GM12878 (cell line): ENCODE measurements around the gene ABCC4. TPM values are rescaled to one million over a fixed set of nuclear protein-coding genes. Genes with fewer than 3 reads are reported as not detected.
"Not testable (repeated sequence)": the region's sequence is repeated elsewhere in the genome, so short reads cannot be mapped to it uniquely, and the experiment has no call there.

Source experiments
- ATAC-seq: fragments of 200-7000 bp; cut with Tn5 transposase; 3 replicates; pipeline ENCODE4 v1.9.1; 2020; ENCODE audit warnings: mild to moderate bottlenecking, moderate library complexity
- BruUV-seq: library from RNA; stranded (reverse); fragments of 400-500 nt; replicated peaks from 2 replicates; lab custom pipeline; 2021; lab: Mats Ljungman, UMichigan
- CTCF ChIA-PET: fragments of 300-600 bp; sonication (Branson Sonifier 250); formaldehyde crosslinking; extraction: SDS; loops from one replicate; lab custom pipeline; 2021; ENCODE audit warnings: inconsistent platforms; lab: Yijun Ruan, JAX
- POLR2A ChIA-PET: fragments of 350-600 bp; formaldehyde crosslinking; extraction: SDS; loops from one replicate; lab custom pipeline; 2021; ENCODE audit warnings: inconsistent platforms; lab: Charles Lee
- RAD21 ChIA-PET: fragments of 300-600 bp; sonication (Branson Sonifier 250); formaldehyde crosslinking; loops from one replicate; lab custom pipeline; 2023; ENCODE audit warnings: antibody characterized with exemption; ENCODE audit not compliant: unreplicated experiment; lab: Charles Lee
- SMC1A ChIA-PET: fragments of 300-600 bp; sonication (Branson Sonifier 250); formaldehyde crosslinking; loops from one replicate; lab custom pipeline; 2023; ENCODE audit not compliant: unreplicated experiment, uncharacterized antibody; lab: Charles Lee
- DNase-seq: peaks from one replicate; pipeline ENCODE4 v3.0.0-alpha.2; 2011; ENCODE audit warnings: low read depth, low spot score
- FAIRE-seq: peaks from 3 replicates; lab custom pipeline; 2011; peaks lifted over from hg19 to GRCh38; lab: Jason Lieb, UNC
- H2AFZ ChIP-seq: 2 replicates; pipeline ENCODE4 v1.6.0; 2011; ENCODE audit warnings: low read depth, low read length, control low read depth; ENCODE audit not compliant: control insufficient read depth
- H3K27ac ChIP-seq: 2 replicates; pipeline ENCODE4 v1.5.1; 2011; ENCODE audit warnings: control low read depth; ENCODE audit not compliant: control insufficient read depth, insufficient read depth
- H3K27me3 ChIP-seq, 2 experiments: replicated peaks in 1 of 2; 2 replicates each; pipeline versions ENCODE4 v1.6.0 to v1.6.1; 2011; ENCODE audit warnings: low read length in 1 of 2; ENCODE audit not compliant: control insufficient read depth in 2 of 2, insufficient read depth in 2 of 2
- H3K36me3 ChIP-seq, 2 experiments: 2 replicates each; pipeline ENCODE4 v1.5.1; 2011; ENCODE audit warnings: low read length in 1 of 2; ENCODE audit not compliant: control insufficient read depth in 2 of 2, insufficient read depth in 2 of 2
- H3K4me1 ChIP-seq: 2 replicates; pipeline ENCODE4 v1.6.1; 2011; ENCODE audit warnings: mild to moderate bottlenecking, low read length, moderate library complexity, mixed read lengths; ENCODE audit not compliant: control insufficient read depth, insufficient read depth
- H3K4me2 ChIP-seq: 2 replicates; pipeline ENCODE4 v1.6.0; 2011; ENCODE audit warnings: control low read depth; ENCODE audit not compliant: control insufficient read depth, insufficient read depth
- H3K4me3 ChIP-seq: fragments of 200-600 bp; sonication (generic); 2 replicates; pipeline ENCODE4 v1.5.1; 2016
- H3K79me2 ChIP-seq: 2 replicates; pipeline ENCODE4 v1.6.0; 2011; ENCODE audit warnings: low read length; ENCODE audit not compliant: control insufficient read depth, insufficient read depth
- H3K9ac ChIP-seq: 2 replicates; pipeline ENCODE4 v1.8.0; 2011; ENCODE audit warnings: low read length, control low read depth, mixed read lengths; ENCODE audit not compliant: control insufficient read depth, insufficient read depth
- H3K9me3 ChIP-seq: replicated peaks from 3 replicates; pipeline ENCODE4 v1.5.1; 2011; ENCODE audit warnings: mild to moderate bottlenecking, low read length; ENCODE audit not compliant: control insufficient read depth, insufficient read depth
- H4K20me1 ChIP-seq: 2 replicates; pipeline ENCODE4 v1.6.0; 2011; ENCODE audit not compliant: control insufficient read depth, insufficient read depth
- BHLHE40 ChIP-seq, 2 experiments: fragments of 450-650 bp in 1 of 2; IDR thresholded peaks; 2 replicates each; pipeline ENCODE4 v1.6.1; 2011 to 2017; ENCODE audit warnings: low read depth in 2 of 2, borderline replicate concordance in 1 of 2, improper control_type of control experiment in 1 of 2, low read length in 1 of 2, mild to moderate bottlenecking in 1 of 2
- CBFB ChIP-seq: IDR thresholded peaks from 2 replicates; pipeline ENCODE4 v1.6.1; 2016; ENCODE audit warnings: antibody characterized with exemption, low read depth
- TCF7 ChIP-seq: IDR thresholded peaks from 2 replicates; pipeline ENCODE4 v1.6.1; 2014; ENCODE audit warnings: antibody characterized with exemption, borderline replicate concordance
- ZZZ3 ChIP-seq: IDR thresholded peaks from 2 replicates; pipeline ENCODE4 v1.6.1; 2011; ENCODE audit warnings: low read depth; ENCODE audit not compliant: control insufficient read depth, insufficient read length
- WGBS: methylation state at CpG from one replicate; pipeline ENCODE4 v1.1.6; 2016; ENCODE audit warnings: low lambda C conversion rate; ENCODE audit not compliant: insufficient replicate concordance, insufficient coverage; ENCODE audit errors: missing lambda C conversion rate; 5-methylcytosine and 5-hydroxymethylcytosine counted together
- in situ Hi-C: fragments of 300-500 bp; cut with MboI; formaldehyde crosslinking; loops from 9 replicates; pipeline ENCODE4 v1.14.3; 2018; ENCODE audit warnings: mixed read lengths
- intact Hi-C: fragments of 100-400 bp; cut with micrococcal nuclease; formaldehyde crosslinking; loops from one replicate; pipeline ENCODE4 v1.14.2; 2022; ENCODE audit not compliant: unreplicated experiment
- polyA plus RNA-seq, 11 experiments: library from polyadenylated mRNA; depleted of rRNA in 4 of 11; unstranded in 6 of 11; stranded (reverse) in 5 of 11; fragments of >200 nt; fragmentation: Nextera tagmentation in 4 of 11; fragmentation: Illumina TruSeq in 1 of 11; extraction: Ambion mirVana in 4 of 11; extraction: Trizol in 1 of 11; gene quantifications; 1 replicate in 1 of 11; 2 replicates in 10 of 11; pipeline versions ENCODE4 v1.2.1 to v1.2.3, GENCODE V29; 2011 to 2016; ENCODE audit warnings: inconsistent platforms in 2 of 11, missing spikeins in 2 of 11, low read depth in 1 of 11
- total RNA-seq, 4 experiments: library from RNA; depleted of rRNA in 3 of 4; stranded (reverse); fragments of >200 nt in 3 of 4; fragmentation: Illumina TruSeq in 1 of 4; extraction: Trizol in 1 of 4; gene quantifications; 2 replicates each; pipeline versions ENCODE4 v1.2.1 to v1.2.3, GENCODE V29; 2013 to 2021

Gene ABCC4
- total and polyA plus RNA-seq, 10 of the 15 experiments (the other 5 are each of a cell fraction or from before 2014, with no cell fraction given), result 7.2 to 44.4 (median 24.1) TPM

GRCh38 chr13:95201814-95202651 lies 99.2 kb downstream of the ABCC4 start:
- ATAC-seq (no peak), DNase-seq (no peak), FAIRE-seq (no peak)
- TF ChIP-seq CBFB (no peak), ZZZ3 (no peak), TCF7 (no peak), BHLHE40 (IDR thresholded peaks at IDR 0.05; ENCODE audit: borderline replicate concordance in 1 of 2, low read depth in 2 of 2, low read length in 1 of 2) (no peak)
- no peak overlapping the region for H3K4me2 ChIP-seq
- no peak overlapping the region for H3K27ac ChIP-seq
- no peaks in the 10 kb centered on the region for H4K20me1 ChIP-seq
- no peaks in the 10 kb centered on the region for H3K4me1 ChIP-seq
- no peak overlapping the region for H2AFZ ChIP-seq
- POLR2A ChIA-PET, result no interaction called here
- RAD21 ChIA-PET, result no interaction called here
- H3K36me3 ChIP-seq, result peaks cover 0 to 42% of the 10 kb centered on the region in 2 experiments
- BruUV-seq, result no TSS peak
- intact Hi-C loops, result no loop called here
- no peak overlapping the region for H3K9ac ChIP-seq
- SMC1A ChIA-PET, result interaction anchor here (1.0 to 1.5 kb wide), 4 partner anchors 10 to 97 kb away, joined by 3 to 5 read pairs (median 3); no protein-coding TSS in a partner anchor
- in situ Hi-C loops, result no loop called here
- no peak overlapping the region for H3K4me3 ChIP-seq
- H3K9me3 ChIP-seq, result no peaks in the 10 kb centered on the region
- 54% methylated on average over 12 of the region's 12 CpGs for WGBS
- no peaks in the 10 kb centered on the region for H3K79me2 ChIP-seq
- CTCF ChIA-PET, result interaction anchor here (1.1 to 1.9 kb wide), 4 partner anchors 10 to 179 kb away, joined by 3 to 9 read pairs (median 4); no protein-coding TSS in a partner anchor
- no peaks in the 10 kb centered on the region for H3K27me3 ChIP-seq

GRCh38 chr13:95200386-95200957 lies 100.8 kb downstream of the ABCC4 start:
- peaks cover 0 to 34% of the 10 kb centered on the region in 2 experiments for H3K36me3 ChIP-seq
- H3K27ac ChIP-seq, H4K20me1 ChIP-seq, H2AFZ ChIP-seq, DNase-seq, FAIRE-seq, H3K27me3 ChIP-seq, H3K4me2 ChIP-seq, in situ Hi-C loops, H3K9me3 ChIP-seq, SMC1A ChIA-PET, intact Hi-C loops, ATAC-seq, BruUV-seq, H3K9ac ChIP-seq, H3K79me2 ChIP-seq, H3K4me1 ChIP-seq, H3K4me3 ChIP-seq, POLR2A ChIA-PET, RAD21 ChIA-PET: not testable (repeated sequence)
- WGBS, result 93% methylated on average over 13 of the region's 13 CpGs
- CTCF ChIA-PET, result interaction anchor here (1.1 to 1.9 kb wide), 2 partner anchors 9 to 180 kb away, joined by 3 to 9 read pairs; no protein-coding TSS in a partner anchor
